Measurements from ENCODE around the gene ADGRF1. TPM values are rescaled to one million over a fixed set of nuclear protein-coding genes. Genes with fewer than 3 reads are reported as not detected.

The ADGRF1 gene
- total RNA-seq, 1 donor from 2014 or later: not detected

DNA sequence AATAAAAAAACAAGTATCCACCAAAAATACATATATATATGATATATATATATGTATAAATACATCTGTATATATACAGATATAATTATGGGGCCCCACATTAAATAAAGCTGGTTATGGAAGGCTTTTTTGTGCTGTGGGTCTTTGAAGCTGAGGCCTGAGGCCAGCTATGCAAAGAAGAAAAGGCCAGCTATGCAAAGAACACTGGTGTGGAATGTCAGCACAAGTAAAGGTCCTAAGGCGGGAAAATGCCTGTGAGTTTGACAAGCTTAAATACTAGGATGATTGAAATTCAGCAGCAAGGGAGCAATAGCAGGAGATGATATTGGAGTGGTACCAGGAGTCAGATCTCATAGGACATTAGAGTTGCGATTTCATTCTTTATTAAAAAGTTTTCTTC is 25.2 kb downstream of the ADGRF1 start:
- TF ChIP-seq, protein P1, sequence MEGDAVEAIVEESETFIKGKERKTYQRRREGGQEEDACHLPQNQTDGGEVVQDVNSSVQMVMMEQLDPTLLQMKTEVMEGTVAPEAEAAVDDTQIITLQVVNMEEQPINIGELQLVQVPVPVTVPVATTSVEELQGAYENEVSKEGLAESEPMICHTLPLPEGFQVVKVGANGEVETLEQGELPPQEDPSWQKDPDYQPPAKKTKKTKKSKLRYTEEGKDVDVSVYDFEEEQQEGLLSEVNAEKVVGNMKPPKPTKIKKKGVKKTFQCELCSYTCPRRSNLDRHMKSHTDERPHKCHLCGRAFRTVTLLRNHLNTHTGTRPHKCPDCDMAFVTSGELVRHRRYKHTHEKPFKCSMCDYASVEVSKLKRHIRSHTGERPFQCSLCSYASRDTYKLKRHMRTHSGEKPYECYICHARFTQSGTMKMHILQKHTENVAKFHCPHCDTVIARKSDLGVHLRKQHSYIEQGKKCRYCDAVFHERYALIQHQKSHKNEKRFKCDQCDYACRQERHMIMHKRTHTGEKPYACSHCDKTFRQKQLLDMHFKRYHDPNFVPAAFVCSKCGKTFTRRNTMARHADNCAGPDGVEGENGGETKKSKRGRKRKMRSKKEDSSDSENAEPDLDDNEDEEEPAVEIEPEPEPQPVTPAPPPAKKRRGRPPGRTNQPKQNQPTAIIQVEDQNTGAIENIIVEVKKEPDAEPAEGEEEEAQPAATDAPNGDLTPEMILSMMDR (IDR thresholded peaks at IDR 0.05): no peak

DNA sequence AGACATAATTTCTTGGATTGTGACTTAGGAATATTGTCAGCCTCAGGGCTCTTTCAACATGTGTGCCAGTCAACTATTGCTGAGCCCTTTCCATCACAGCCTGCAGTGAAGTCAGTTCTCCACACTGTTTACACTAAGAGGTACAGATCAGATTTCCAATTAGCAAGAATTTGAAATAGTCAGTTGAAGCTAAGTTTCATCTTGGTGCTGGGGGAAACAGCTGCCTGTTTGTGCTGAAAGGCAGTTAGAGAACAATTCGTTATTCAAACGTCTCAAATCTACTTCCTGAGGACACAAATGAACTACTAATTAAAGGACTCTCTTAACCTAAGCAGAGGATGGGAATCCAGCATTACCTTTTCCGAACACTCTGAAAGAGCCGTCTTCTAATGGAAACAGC is 25.9 kb downstream of the ADGRF1 start:
- Histone ChIP-seq H3K4me1 (no peaks in the 10 kb centered on the region), H3K36me3 (no peaks in the 10 kb centered on the region), H3K27ac (no peak overlapping the region), H3K9me3 (no peaks in the 10 kb centered on the region), H3K4me3 (no peak overlapping the region), H3K27me3 (no peaks in the 10 kb centered on the region)
- TF ChIP-seq, protein P1 (IDR thresholded peaks at IDR 0.05): no peak
- no peak for DNase-seq (ENCODE audit: low spot score in 2 of 2)
- intact Hi-C loops (cut with DNase I): no loop called here

More for the DNA sequence above, 25.2 kb downstream of the ADGRF1 start:
- no peak overlapping the region for H3K4me3 ChIP-seq
- intact Hi-C loops (cut with DNase I): no loop called here
- H3K27ac ChIP-seq: no peak overlapping the region
- no peaks in the 10 kb centered on the region for H3K36me3 ChIP-seq
- no peak for DNase-seq (ENCODE audit: low spot score in 2 of 2)
- no peaks in the 10 kb centered on the region for H3K9me3 ChIP-seq
- H3K4me1 ChIP-seq: no peaks in the 10 kb centered on the region
- no peaks in the 10 kb centered on the region for H3K27me3 ChIP-seq

GRCh38 chr6:47014401-47014800 is 27.7 kb downstream of the ADGRF1 start:
- Histone ChIP-seq H3K27ac (no peak overlapping the region), H3K4me1 (no peaks in the 10 kb centered on the region), H3K9me3 (no peaks in the 10 kb centered on the region), H3K36me3 (no peaks in the 10 kb centered on the region), H3K4me3 (no peak overlapping the region), H3K27me3 (no peaks in the 10 kb centered on the region)
- intact Hi-C loops (cut with DNase I): no loop called here
- DNase-seq (ENCODE audit: low spot score in 2 of 2): no peak
- TF ChIP-seq, protein P1 (IDR thresholded peaks at IDR 0.05): no peak

GRCh38 chr6:47009583-47009982 is 32.5 kb downstream of the ADGRF1 start:
- TF ChIP-seq, protein P1 (IDR thresholded peaks at IDR 0.05): no peak
- Histone ChIP-seq H3K27ac (no peak overlapping the region), H3K36me3 (no peaks in the 10 kb centered on the region), H3K27me3 (no peaks in the 10 kb centered on the region), H3K9me3 (no peaks in the 10 kb centered on the region), H3K4me1 (no peaks in the 10 kb centered on the region), H3K4me3 (no peak overlapping the region)
- no peak for DNase-seq (ENCODE audit: low spot score in 2 of 2)
- intact Hi-C loops (cut with DNase I): no loop called here

GRCh38 chr6:47008397-47008763 is 33.8 kb downstream of the ADGRF1 start:
- Histone ChIP-seq H3K27ac (no peak overlapping the region), H3K36me3 (no peaks in the 10 kb centered on the region), H3K27me3 (no peaks in the 10 kb centered on the region), H3K4me3 (no peak overlapping the region), H3K4me1 (no peaks in the 10 kb centered on the region), H3K9me3 (no peaks in the 10 kb centered on the region)
- intact Hi-C loops (cut with DNase I): no loop called here
- TF ChIP-seq, protein P1 (IDR thresholded peaks at IDR 0.05): no peak
- DNase-seq (ENCODE audit: low spot score in 2 of 2): no peak

Data from ascending aorta (tissue), 2 donors.